ENCODE measurements around the gene TNNI3K. TPM values are rescaled to one million over a fixed set of nuclear protein-coding genes. Genes with fewer than 3 reads are reported as not detected.
A peak's percentile ranks its signal among the peaks of the same experiment; 100 is the strongest.

Gene TNNI3K
- total RNA-seq, result 1 to 10 TPM in 1 of 4 donors, under 1 TPM in 1, not detected in 2; 0.73 to 2.0 TPM

- Histone ChIP-seq H3K36me3 (no peaks in the 10 kb centered on the region), H3K9me3 (no peaks in the 10 kb centered on the region), H3K27me3 (no peaks in the 10 kb centered on the region), H3K4me1 (no peaks in the 10 kb centered on the region), H3K4me3 (replicated peaks in 1 of 3) (no peak within 1 kb of the TSS), H3K27ac (no peak within 1 kb of the TSS)
- TF ChIP-seq, protein P1, sequence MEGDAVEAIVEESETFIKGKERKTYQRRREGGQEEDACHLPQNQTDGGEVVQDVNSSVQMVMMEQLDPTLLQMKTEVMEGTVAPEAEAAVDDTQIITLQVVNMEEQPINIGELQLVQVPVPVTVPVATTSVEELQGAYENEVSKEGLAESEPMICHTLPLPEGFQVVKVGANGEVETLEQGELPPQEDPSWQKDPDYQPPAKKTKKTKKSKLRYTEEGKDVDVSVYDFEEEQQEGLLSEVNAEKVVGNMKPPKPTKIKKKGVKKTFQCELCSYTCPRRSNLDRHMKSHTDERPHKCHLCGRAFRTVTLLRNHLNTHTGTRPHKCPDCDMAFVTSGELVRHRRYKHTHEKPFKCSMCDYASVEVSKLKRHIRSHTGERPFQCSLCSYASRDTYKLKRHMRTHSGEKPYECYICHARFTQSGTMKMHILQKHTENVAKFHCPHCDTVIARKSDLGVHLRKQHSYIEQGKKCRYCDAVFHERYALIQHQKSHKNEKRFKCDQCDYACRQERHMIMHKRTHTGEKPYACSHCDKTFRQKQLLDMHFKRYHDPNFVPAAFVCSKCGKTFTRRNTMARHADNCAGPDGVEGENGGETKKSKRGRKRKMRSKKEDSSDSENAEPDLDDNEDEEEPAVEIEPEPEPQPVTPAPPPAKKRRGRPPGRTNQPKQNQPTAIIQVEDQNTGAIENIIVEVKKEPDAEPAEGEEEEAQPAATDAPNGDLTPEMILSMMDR (IDR thresholded peaks at IDR 0.05), result no peak
- TF ChIP-seq POLR2A (IDR thresholded peaks at IDR 0.05), result no peak
- 73 to 79% methylated on average over 2 of the region's 2 CpGs for WGBS, 2 donors
- DNase-seq, result no peak
- intact Hi-C loops (cut with DNase I), result no loop called here
Measured at GRCh38 chr1:74235153-74235552, at the start of gene TNNI3K. TSS of gene TNNI3K (plus strand) at chr1:74235387. CDS start at chr1:74235452, 65 bp downstream.

GRCh38 chr1:74193908-74194307 lies 41.3 kb upstream of the TNNI3K start:
- Histone ChIP-seq H3K27ac (no peak overlapping the region), H3K36me3 (no peaks in the 10 kb centered on the region), H3K4me1 (peaks cover 0 to 2% of the 10 kb centered on the region in 2 donors), H3K4me3 (replicated peaks in 1 of 3) (no peak overlapping the region), H3K27me3 (no peaks in the 10 kb centered on the region), H3K9me3 (no peaks in the 10 kb centered on the region)
- TF ChIP-seq, protein P1 (IDR thresholded peaks at IDR 0.05), result no peak
- TF ChIP-seq POLR2A (IDR thresholded peaks at IDR 0.05), result no peak
- intact Hi-C loops (cut with DNase I), result no loop called here
- DNase-seq, result peak in 1 of 2 donors; percentile 3
- WGBS, 2 donors, result 55 to 62% methylated on average over 2 of the region's 2 CpGs

DNA sequence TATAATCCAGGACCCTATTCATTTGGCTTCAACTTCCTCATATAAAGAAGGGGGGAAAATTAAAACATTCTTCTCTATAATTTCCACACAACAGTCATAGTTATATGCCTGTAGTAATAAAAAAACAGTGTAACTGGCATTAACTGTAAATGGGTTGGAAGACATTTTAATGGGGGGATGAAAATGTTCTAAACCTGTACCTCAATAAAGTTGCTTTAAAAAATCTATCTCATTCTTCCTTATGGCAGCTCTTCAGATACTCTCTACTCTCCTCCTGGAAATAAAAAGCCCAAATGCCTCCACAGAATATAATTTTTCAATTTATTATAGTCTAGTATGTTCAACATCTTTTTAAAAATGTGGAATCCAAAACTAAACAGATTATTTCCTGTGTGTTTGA lies 39.8 kb upstream of the TNNI3K start:
- Histone ChIP-seq H3K9me3 (no peaks in the 10 kb centered on the region), H3K4me3 (replicated peaks in 1 of 3) (no peak overlapping the region), H3K36me3 (no peaks in the 10 kb centered on the region), H3K27ac (no peak overlapping the region), H3K27me3 (no peaks in the 10 kb centered on the region), H3K4me1 (peaks cover 0 to 4% of the 10 kb centered on the region in 2 donors)
- intact Hi-C loops (cut with DNase I), result no loop called here
- TF ChIP-seq POLR2A (IDR thresholded peaks at IDR 0.05), result no peak
- TF ChIP-seq, protein P1 (IDR thresholded peaks at IDR 0.05), result no peak
- no peak for DNase-seq

- Histone ChIP-seq H3K4me3 (replicated peaks in 1 of 3) (no peak overlapping the region), H3K27me3 (no peaks in the 10 kb centered on the region), H3K4me1 (peaks cover 0 to 4% of the 10 kb centered on the region in 2 donors), H3K9me3 (no peaks in the 10 kb centered on the region), H3K27ac (peak overlapping the region in 2 of 3 donors; percentile 72 to 73), H3K36me3 (peaks cover 4 to 5% of the 10 kb centered on the region in 2 donors)
- intact Hi-C loops (cut with DNase I), result no loop called here
- DNase-seq, result no peak
- no peak for TF ChIP-seq POLR2A (IDR thresholded peaks at IDR 0.05)
- TF ChIP-seq, protein P1 (IDR thresholded peaks at IDR 0.05), result no peak
- 92 to 93% methylated on average over 5 of the region's 5 CpGs for WGBS, 2 donors
Measured at GRCh38 chr1:74197255-74197654, 37.9 kb upstream of the TNNI3K start.

DNA sequence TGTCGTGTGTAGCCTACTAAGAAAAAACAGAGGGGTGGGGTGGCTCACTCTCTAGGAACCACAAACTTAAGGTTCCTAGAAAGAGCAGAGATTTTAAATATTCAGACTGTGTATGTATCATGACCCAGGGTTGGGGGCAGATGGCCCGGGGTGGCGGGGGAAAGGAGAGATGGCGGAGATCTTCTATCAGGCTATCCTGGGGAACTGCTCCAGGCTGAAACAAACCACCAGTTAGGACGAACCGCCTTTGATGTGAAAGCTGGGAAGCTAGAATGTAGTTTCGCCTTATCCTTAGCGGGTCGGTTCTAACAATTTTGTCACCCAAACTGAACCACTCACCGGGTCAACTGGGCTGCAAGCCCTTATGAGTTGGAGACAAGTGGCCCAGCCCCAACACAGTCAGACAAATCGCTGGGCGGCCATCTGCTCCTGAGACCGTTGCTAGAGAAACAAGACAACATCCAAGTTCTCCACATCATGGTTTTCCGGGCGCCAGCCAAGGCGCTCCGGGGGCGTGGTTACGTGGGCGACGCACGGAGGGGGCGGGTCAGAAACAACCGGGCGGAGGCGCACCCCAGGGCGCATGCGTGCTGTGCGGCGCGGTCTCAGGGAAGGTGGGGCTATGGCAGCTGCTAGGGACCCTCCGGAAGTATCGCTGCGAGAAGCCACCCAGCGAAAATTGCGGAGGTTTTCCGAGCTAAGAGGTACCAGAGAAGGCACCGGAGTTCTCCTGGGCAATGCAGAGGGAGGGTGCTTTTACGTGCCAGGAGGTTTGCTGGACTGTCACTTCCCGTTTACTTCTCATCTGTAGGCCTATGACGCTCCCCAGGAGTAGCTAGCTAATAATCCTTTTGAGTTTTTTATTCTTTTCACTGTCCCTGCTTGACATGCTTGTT lies 37.3 kb upstream of the TNNI3K start, which contains the start of the genes FPGT and LRRIQ3:
Gene FPGT (plus strand): TSS at position 586 of the 896 bp plus-strand sequence. CDS start 37 bp downstream, at position 623.
Gene LRRIQ3 (minus strand): TSS at position 520 of the 896 bp plus-strand sequence. CDS start 14,492 bp downstream, outside the sequence.
- no peaks in the 10 kb centered on the region for H3K9me3 ChIP-seq
- TF ChIP-seq POLR2A (IDR thresholded peaks at IDR 0.05), result peak in 1 of 2 donors; percentile 79
- TF ChIP-seq, protein P1 (IDR thresholded peaks at IDR 0.05), result no peak
- H3K27me3 ChIP-seq, result no peaks in the 10 kb centered on the region
- DNase-seq, result peak; percentile 91 to 94
- H3K27ac ChIP-seq, result peak within 1 kb of the TSS; percentile 58 to 73 (median 72)
- peak within 1 kb of the TSS; percentile 41 to 66 (median 42) for H3K4me3 ChIP-seq (replicated peaks in 1 of 3)
- WGBS, 2 donors, result 4 to 7% methylated on average over 31 to 41 of the region's 41 CpGs
- peaks cover 0 to 4% of the 10 kb centered on the region in 2 donors for H3K4me1 ChIP-seq
- intact Hi-C loops (cut with DNase I), result no loop called here
- H3K36me3 ChIP-seq, result peaks cover 4 to 5% of the 10 kb centered on the region in 2 donors

Measured in thyroid gland (tissue), 4 donors.